ENCODE data around the gene IL21R.

DNA sequence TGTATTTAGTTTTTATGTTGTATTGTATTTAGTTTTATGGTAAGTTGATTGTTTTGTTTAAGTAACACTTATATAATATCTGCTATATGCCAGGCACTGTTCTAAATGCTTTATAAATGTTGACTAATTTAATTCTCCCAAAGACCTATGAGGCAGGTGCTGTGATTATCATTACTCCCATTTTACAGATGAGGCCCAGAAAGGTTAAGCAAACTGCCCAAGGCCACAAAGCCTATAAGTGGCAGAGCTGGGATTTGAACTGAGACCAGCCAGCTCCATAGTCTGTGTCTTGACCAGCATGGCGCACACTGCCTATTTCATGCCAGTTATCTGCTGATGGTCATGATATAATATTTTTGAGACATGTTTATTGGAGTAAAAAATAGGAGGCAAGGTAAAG, 24.0 kb downstream of the IL21R start:
- TF ChIP-seq, protein P1, sequence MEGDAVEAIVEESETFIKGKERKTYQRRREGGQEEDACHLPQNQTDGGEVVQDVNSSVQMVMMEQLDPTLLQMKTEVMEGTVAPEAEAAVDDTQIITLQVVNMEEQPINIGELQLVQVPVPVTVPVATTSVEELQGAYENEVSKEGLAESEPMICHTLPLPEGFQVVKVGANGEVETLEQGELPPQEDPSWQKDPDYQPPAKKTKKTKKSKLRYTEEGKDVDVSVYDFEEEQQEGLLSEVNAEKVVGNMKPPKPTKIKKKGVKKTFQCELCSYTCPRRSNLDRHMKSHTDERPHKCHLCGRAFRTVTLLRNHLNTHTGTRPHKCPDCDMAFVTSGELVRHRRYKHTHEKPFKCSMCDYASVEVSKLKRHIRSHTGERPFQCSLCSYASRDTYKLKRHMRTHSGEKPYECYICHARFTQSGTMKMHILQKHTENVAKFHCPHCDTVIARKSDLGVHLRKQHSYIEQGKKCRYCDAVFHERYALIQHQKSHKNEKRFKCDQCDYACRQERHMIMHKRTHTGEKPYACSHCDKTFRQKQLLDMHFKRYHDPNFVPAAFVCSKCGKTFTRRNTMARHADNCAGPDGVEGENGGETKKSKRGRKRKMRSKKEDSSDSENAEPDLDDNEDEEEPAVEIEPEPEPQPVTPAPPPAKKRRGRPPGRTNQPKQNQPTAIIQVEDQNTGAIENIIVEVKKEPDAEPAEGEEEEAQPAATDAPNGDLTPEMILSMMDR (IDR thresholded peaks at IDR 0.05) = no peak
- no peak for TF ChIP-seq POLR2A (IDR thresholded peaks at IDR 0.05)
- TF ChIP-seq POLR2AphosphoS5 (IDR thresholded peaks at IDR 0.05) = no peak
